Osteocyte (in vitro differentiated cells): ENCODE results near the gene TBX4. TPM values are rescaled to one million over a fixed set of nuclear protein-coding genes. Genes with fewer than 3 reads are reported as not detected.

Experiments used
- DNase-seq: peaks from one replicate; pipeline ENCODE4 v3.0.0; 2021; ENCODE audit warnings: mixed read lengths; ENCODE audit not compliant: unreplicated experiment; ENCODE audit errors: extremely low spot score
- H3K27ac Mint-ChIP-seq: one replicate; pipeline ENCODE4 v1.8.0; 2021; ENCODE audit warnings: mild to moderate bottlenecking, mixed read lengths; ENCODE audit not compliant: unreplicated experiment
- H3K27me3 Mint-ChIP-seq: one replicate; pipeline ENCODE4 v1.8.0; 2021; ENCODE audit warnings: mixed read lengths; ENCODE audit not compliant: unreplicated experiment
- H3K36me3 Mint-ChIP-seq: one replicate; pipeline ENCODE4 v1.8.0; 2021; ENCODE audit warnings: mixed read lengths; ENCODE audit not compliant: unreplicated experiment
- H3K4me1 Mint-ChIP-seq: one replicate; pipeline ENCODE4 v1.8.0; 2021; ENCODE audit warnings: mixed read lengths; ENCODE audit not compliant: unreplicated experiment
- H3K4me3 Mint-ChIP-seq: one replicate; pipeline ENCODE4 v1.8.0; 2021; ENCODE audit warnings: mild to moderate bottlenecking, moderate library complexity, mixed read lengths; ENCODE audit not compliant: unreplicated experiment
- H3K9me3 Mint-ChIP-seq: one replicate; pipeline ENCODE4 v1.8.0; 2021; ENCODE audit warnings: mixed read lengths; ENCODE audit not compliant: unreplicated experiment
- CTCF ChIP-seq: fragments of 200-600 bp; sonication (generic); IDR thresholded peaks from 2 replicates; pipeline ENCODE4 v1.5.0; 2021; ENCODE audit warnings: antibody characterized with exemption, mild to moderate bottlenecking, moderate library complexity
- total RNA-seq: library from RNA; stranded (reverse); gene quantifications from 2 replicates; pipeline ENCODE4 v1.2.1, GENCODE V29; 2021

TBX4 gene
- total RNA-seq, 1 donor from 2014 or later = not detected

GRCh38 chr17:61411261-61412142, 40.7 kb upstream of the TBX4 start:
- peak; percentile 85 for DNase-seq
- peaks cover 27% of the 10 kb centered on the region for H3K4me1 Mint-ChIP-seq
- no peaks in the 10 kb centered on the region for H3K36me3 Mint-ChIP-seq
- H3K27me3 Mint-ChIP-seq = no peaks in the 10 kb centered on the region
- H3K4me3 Mint-ChIP-seq = peak overlapping the region; percentile 74
- H3K9me3 Mint-ChIP-seq = no peaks in the 10 kb centered on the region
- TF ChIP-seq CTCF = no peak
- peak overlapping the region; percentile 38 for H3K27ac Mint-ChIP-seq

GRCh38 chr17:61412143-61412859, 39.9 kb upstream of the TBX4 start:
- Mint-ChIP-seq H3K36me3 (no peaks in the 10 kb centered on the region), H3K27ac (no peak overlapping the region), H3K4me1 (peaks cover 32% of the 10 kb centered on the region), H3K4me3 (peak overlapping the region; percentile 74), H3K27me3 (no peaks in the 10 kb centered on the region), H3K9me3 (no peaks in the 10 kb centered on the region)
- DNase-seq = peak; percentile 96
- TF ChIP-seq CTCF = peak; percentile 100

GRCh38 chr17:61412860-61413660, 39.2 kb upstream of the TBX4 start:
- H3K4me3 Mint-ChIP-seq = peak overlapping the region; percentile 74
- TF ChIP-seq CTCF = no peak
- no peak overlapping the region for H3K27ac Mint-ChIP-seq
- no peaks in the 10 kb centered on the region for H3K9me3 Mint-ChIP-seq
- DNase-seq = no peak
- peaks cover 32% of the 10 kb centered on the region for H3K4me1 Mint-ChIP-seq
- H3K27me3 Mint-ChIP-seq = no peaks in the 10 kb centered on the region
- no peaks in the 10 kb centered on the region for H3K36me3 Mint-ChIP-seq

- H3K4me1 Mint-ChIP-seq = peaks cover 30% of the 10 kb centered on the region
- H3K4me3 Mint-ChIP-seq = no peak overlapping the region
- no peaks in the 10 kb centered on the region for H3K9me3 Mint-ChIP-seq
- no peak for TF ChIP-seq CTCF
- no peaks in the 10 kb centered on the region for H3K27me3 Mint-ChIP-seq
- H3K36me3 Mint-ChIP-seq = no peaks in the 10 kb centered on the region
- H3K27ac Mint-ChIP-seq = no peak overlapping the region
- DNase-seq = no peak
Observed at GRCh38 chr17:61413661-61414126, 38.5 kb upstream of the TBX4 start.
